GM12873 (cell line): ENCODE results near the gene DENND2C.

Experiments used
- TF ChIP-seq, protein P1 (sequence below): IDR thresholded peaks from 2 replicates; pipeline ENCODE4 v1.5.1; 2012; ENCODE audit warnings: low read depth, mild to moderate bottlenecking, moderate library complexity, low read length, control low read depth; ENCODE audit not compliant: insufficient read depth; ENCODE audit errors: missing control alignments

The DENND2C gene

GRCh38 chr1:114586513-114587047 lies 83.3 kb downstream of the DENND2C start:
- TF ChIP-seq, protein P1, sequence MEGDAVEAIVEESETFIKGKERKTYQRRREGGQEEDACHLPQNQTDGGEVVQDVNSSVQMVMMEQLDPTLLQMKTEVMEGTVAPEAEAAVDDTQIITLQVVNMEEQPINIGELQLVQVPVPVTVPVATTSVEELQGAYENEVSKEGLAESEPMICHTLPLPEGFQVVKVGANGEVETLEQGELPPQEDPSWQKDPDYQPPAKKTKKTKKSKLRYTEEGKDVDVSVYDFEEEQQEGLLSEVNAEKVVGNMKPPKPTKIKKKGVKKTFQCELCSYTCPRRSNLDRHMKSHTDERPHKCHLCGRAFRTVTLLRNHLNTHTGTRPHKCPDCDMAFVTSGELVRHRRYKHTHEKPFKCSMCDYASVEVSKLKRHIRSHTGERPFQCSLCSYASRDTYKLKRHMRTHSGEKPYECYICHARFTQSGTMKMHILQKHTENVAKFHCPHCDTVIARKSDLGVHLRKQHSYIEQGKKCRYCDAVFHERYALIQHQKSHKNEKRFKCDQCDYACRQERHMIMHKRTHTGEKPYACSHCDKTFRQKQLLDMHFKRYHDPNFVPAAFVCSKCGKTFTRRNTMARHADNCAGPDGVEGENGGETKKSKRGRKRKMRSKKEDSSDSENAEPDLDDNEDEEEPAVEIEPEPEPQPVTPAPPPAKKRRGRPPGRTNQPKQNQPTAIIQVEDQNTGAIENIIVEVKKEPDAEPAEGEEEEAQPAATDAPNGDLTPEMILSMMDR: no peak

- TF ChIP-seq, protein P1: no peak
These were observed 84.6 kb downstream of the DENND2C start for GRCh38 chr1:114585231-114585630.

GRCh38 chr1:114581335-114582287 lies 88.2 kb downstream of the DENND2C start, which contains the start of gene BCAS2:
Gene BCAS2 (minus strand): TSS chr1:114581615. CDS start chr1:114581591, 24 bp downstream.
- TF ChIP-seq, protein P1: no peak

DNA sequence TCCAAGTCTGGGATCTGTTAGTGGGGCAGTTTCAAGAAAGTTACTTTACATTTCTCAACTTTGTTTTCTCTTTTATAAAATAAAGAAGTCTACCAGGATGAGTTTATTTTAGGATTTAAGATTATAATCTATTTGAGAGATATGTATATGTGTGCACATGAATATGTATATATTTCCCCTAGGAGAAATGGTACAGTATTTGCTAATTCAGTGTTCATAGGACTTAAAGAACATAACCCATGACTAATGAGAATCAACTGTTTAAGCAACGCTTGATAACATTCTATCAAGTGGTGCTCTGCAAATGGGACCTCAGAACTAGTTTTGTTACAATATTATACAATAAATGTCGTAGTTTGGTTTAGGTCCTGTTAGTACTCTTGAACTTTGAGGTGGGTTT lies 95.5 kb downstream of the DENND2C start:
- TF ChIP-seq, protein P1: no peak

DNA sequence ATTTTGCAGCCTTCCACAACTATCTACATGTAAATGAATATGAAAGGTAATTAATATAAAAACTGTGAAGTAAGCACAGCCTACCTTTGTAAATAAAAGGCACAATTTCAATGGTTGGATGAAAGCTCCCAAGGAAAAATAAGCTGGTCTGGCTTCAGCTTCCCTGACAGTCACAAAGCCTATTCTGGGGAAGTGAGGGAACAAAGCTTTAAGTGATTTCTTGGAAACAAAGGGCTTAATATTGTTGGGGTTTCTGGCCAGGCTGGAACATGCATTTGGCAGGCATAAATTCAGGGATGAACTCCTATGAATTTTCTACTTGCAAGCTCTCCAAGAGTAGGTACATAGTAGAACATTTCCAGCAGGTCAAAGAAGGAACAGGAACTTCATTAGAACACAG lies 105.7 kb downstream of the DENND2C start:
- TF ChIP-seq, protein P1: no peak

GRCh38 chr1:114561333-114561732 lies 108.5 kb downstream of the DENND2C start:
- TF ChIP-seq, protein P1: no peak

DNA sequence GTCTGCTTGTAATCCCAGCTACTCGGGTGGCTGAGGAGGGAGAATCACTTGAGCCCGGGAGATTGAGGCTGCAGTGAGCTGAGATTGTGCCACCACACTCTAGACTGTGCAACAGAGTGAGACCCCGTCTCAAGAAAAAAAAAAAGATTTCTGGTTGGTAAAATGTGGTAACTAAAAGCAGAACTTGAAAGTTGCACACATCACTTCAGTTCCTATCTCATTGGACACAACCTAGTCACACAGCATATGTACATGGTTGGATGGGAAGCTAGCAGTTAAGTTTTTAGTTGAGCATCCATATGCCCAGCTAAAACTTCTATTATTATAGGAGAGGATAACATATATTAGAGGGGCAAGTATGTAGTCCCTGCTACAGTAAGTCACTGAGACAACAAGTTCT lies 110.5 kb downstream of the DENND2C start:
- TF ChIP-seq, protein P1: no peak
